Mucosa of rectum (tissue), 2 donors: ENCODE data around the gene TMC5.

Experiments
- H3K27ac ChIP-seq, 2 donors: one replicate each; pipeline ENCODE4 v1.7.0; 2013; ENCODE audit warnings: inconsistent platforms in 2 of 2, low read depth in 2 of 2, low read length in 2 of 2
- H3K27me3 ChIP-seq, 2 donors: one replicate each; pipeline ENCODE4 v1.7.0; 2013; ENCODE audit warnings: low read length in 2 of 2; ENCODE audit not compliant: control insufficient read depth in 2 of 2, insufficient read depth in 2 of 2
- H3K36me3 ChIP-seq, 2 donors: one replicate each; pipeline ENCODE4 v1.7.0; 2013; ENCODE audit warnings: low read length in 2 of 2; ENCODE audit not compliant: control insufficient read depth in 2 of 2, insufficient read depth in 2 of 2
- H3K4me1 ChIP-seq, 2 donors: one replicate each; pipeline ENCODE4 v1.7.0; 2013; ENCODE audit warnings: low read length in 2 of 2, mild to moderate bottlenecking in 1 of 2; ENCODE audit not compliant: control insufficient read depth in 2 of 2, insufficient read depth in 2 of 2
- H3K4me3 ChIP-seq, 2 donors: one replicate each; pipeline ENCODE4 v1.7.0; 2013; ENCODE audit warnings: low read length in 2 of 2
- H3K9ac ChIP-seq, 2 donors: one replicate each; pipeline ENCODE4 v1.7.0; 2013; ENCODE audit warnings: low read length in 2 of 2, low read depth in 1 of 2, mild to moderate bottlenecking in 1 of 2
- H3K9me3 ChIP-seq, 2 donors: one replicate each; pipeline ENCODE4 v1.7.0; 2013; ENCODE audit warnings: low read length in 2 of 2; ENCODE audit not compliant: control insufficient read depth in 2 of 2
- donor health status: healthy.
- donor health status: Normal muscosa, but diverticular disease.

TMC5 gene

GRCh38 chr16:19431636-19432340 is 14.1 kb downstream of the TMC5 start:
- Histone ChIP-seq H3K9ac (peak overlapping the region in 1 of 2 donors; percentile 46), H3K27me3 (no peaks in the 10 kb centered on the region), H3K4me1 (peaks cover 19 to 58% of the 10 kb centered on the region in 2 donors), H3K4me3 (no peak overlapping the region), H3K9me3 (no peaks in the 10 kb centered on the region), H3K36me3 (peaks cover 0 to 8% of the 10 kb centered on the region in 2 donors), H3K27ac (peak overlapping the region; percentile 89 to 90)

- peak overlapping the region in 1 of 2 donors; percentile 46 for H3K9ac ChIP-seq
- H3K36me3 ChIP-seq: peaks cover 0 to 8% of the 10 kb centered on the region in 2 donors
- no peaks in the 10 kb centered on the region for H3K27me3 ChIP-seq
- peak overlapping the region; percentile 89 to 90 for H3K27ac ChIP-seq
- no peak overlapping the region for H3K4me3 ChIP-seq
- H3K4me1 ChIP-seq: peaks cover 24 to 63% of the 10 kb centered on the region in 2 donors
- no peaks in the 10 kb centered on the region for H3K9me3 ChIP-seq
Measured at GRCh38 chr16:19432429-19432828, 14.7 kb downstream of the TMC5 start.

GRCh38 chr16:19434584-19434983 is 16.9 kb downstream of the TMC5 start:
- Histone ChIP-seq H3K9me3 (no peaks in the 10 kb centered on the region), H3K4me3 (no peak overlapping the region), H3K36me3 (peaks cover 2 to 13% of the 10 kb centered on the region in 2 donors), H3K9ac (no peak overlapping the region), H3K27me3 (no peaks in the 10 kb centered on the region), H3K4me1 (peaks cover 23 to 62% of the 10 kb centered on the region in 2 donors), H3K27ac (peak overlapping the region in 1 of 2 donors; percentile 47)

- H3K4me1 ChIP-seq: peaks cover 20 to 43% of the 10 kb centered on the region in 2 donors
- no peak overlapping the region for H3K4me3 ChIP-seq
- H3K9me3 ChIP-seq: no peaks in the 10 kb centered on the region
- no peaks in the 10 kb centered on the region for H3K27me3 ChIP-seq
- H3K9ac ChIP-seq: peak overlapping the region in 1 of 2 donors; percentile 71
- peak overlapping the region; percentile 85 to 91 for H3K27ac ChIP-seq
- H3K36me3 ChIP-seq: peaks cover 14 to 21% of the 10 kb centered on the region in 2 donors
Measured at GRCh38 chr16:19436540-19436939, 18.9 kb downstream of the TMC5 start.

GRCh38 chr16:19437280-19437679 is 19.6 kb downstream of the TMC5 start:
- H3K9ac ChIP-seq: peak overlapping the region in 1 of 2 donors; percentile 71
- H3K9me3 ChIP-seq: no peaks in the 10 kb centered on the region
- H3K36me3 ChIP-seq: peaks cover 14 to 21% of the 10 kb centered on the region in 2 donors
- peak overlapping the region; percentile 3 to 35 for H3K4me3 ChIP-seq
- no peaks in the 10 kb centered on the region for H3K27me3 ChIP-seq
- peaks cover 20 to 35% of the 10 kb centered on the region in 2 donors for H3K4me1 ChIP-seq
- H3K27ac ChIP-seq: peak overlapping the region; percentile 85 to 91

- Histone ChIP-seq H3K9me3 (no peaks in the 10 kb centered on the region), H3K36me3 (peaks cover 18 to 35% of the 10 kb centered on the region in 2 donors), H3K27ac (no peak overlapping the region), H3K9ac (no peak overlapping the region), H3K4me3 (no peak overlapping the region), H3K27me3 (no peaks in the 10 kb centered on the region), H3K4me1 (peaks cover 16 to 28% of the 10 kb centered on the region in 2 donors)
Measured at GRCh38 chr16:19438739-19439138, 21.1 kb downstream of the TMC5 start.

- Histone ChIP-seq H3K4me3 (no peak overlapping the region), H3K9ac (no peak overlapping the region), H3K27ac (no peak overlapping the region), H3K36me3 (peaks cover 18 to 41% of the 10 kb centered on the region in 2 donors), H3K27me3 (no peaks in the 10 kb centered on the region), H3K4me1 (peaks cover 16 to 26% of the 10 kb centered on the region in 2 donors), H3K9me3 (no peaks in the 10 kb centered on the region)
Measured at GRCh38 chr16:19439483-19439882, 21.8 kb downstream of the TMC5 start.

GRCh38 chr16:19443659-19444058 is 26.0 kb downstream of the TMC5 start:
- Histone ChIP-seq H3K27me3 (peaks cover 0 to 4% of the 10 kb centered on the region in 2 donors), H3K9me3 (no peaks in the 10 kb centered on the region), H3K4me1 (no peaks in the 10 kb centered on the region)

GRCh38 chr16:19446300-19446846 is 28.7 kb downstream of the TMC5 start:
- H3K36me3 ChIP-seq: peaks cover 8 to 57% of the 10 kb centered on the region in 2 donors

More at GRCh38 chr16:19443659-19444058, 26.0 kb downstream of the TMC5 start:
- peaks cover 22 to 59% of the 10 kb centered on the region in 2 donors for H3K36me3 ChIP-seq
- no peak overlapping the region for H3K4me3 ChIP-seq
- no peak overlapping the region for H3K27ac ChIP-seq
- H3K9ac ChIP-seq: no peak overlapping the region

GRCh38 chr16:19446886-19447285 is 29.2 kb downstream of the TMC5 start:
- Histone ChIP-seq H3K4me1 (no peaks in the 10 kb centered on the region), H3K27ac (no peak overlapping the region), H3K36me3 (peaks cover 8 to 57% of the 10 kb centered on the region in 2 donors)

More at GRCh38 chr16:19446300-19446846, 28.7 kb downstream of the TMC5 start:
- H3K9ac ChIP-seq: no peak overlapping the region
- H3K9me3 ChIP-seq: no peaks in the 10 kb centered on the region
- H3K4me1 ChIP-seq: no peaks in the 10 kb centered on the region
- no peak overlapping the region for H3K4me3 ChIP-seq
- H3K27ac ChIP-seq: no peak overlapping the region
- H3K27me3 ChIP-seq: peaks cover 0 to 4% of the 10 kb centered on the region in 2 donors

More at GRCh38 chr16:19446886-19447285, 29.2 kb downstream of the TMC5 start:
- Histone ChIP-seq H3K27me3 (peaks cover 0 to 4% of the 10 kb centered on the region in 2 donors), H3K9me3 (no peaks in the 10 kb centered on the region), H3K9ac (no peak overlapping the region), H3K4me3 (no peak overlapping the region)
